Stimulated activated CD4-positive, alpha-beta T cell treated with anti-CD3 and anti-CD28 coated beads, Interleukin-12 subunit alpha, Interleukin-12 subunit beta, amount 100 ng/mL, for 4 hours (primary cell): ENCODE results near the gene SART1.
"Not testable (repeated sequence)": the region's sequence is repeated elsewhere in the genome, so short reads cannot be mapped to it uniquely, and the experiment has no call there.

ENCODE experiments used
- DNase-seq: peaks from one replicate; pipeline ENCODE4 v3.0.0-alpha.2; 2020

The SART1 gene

DNA sequence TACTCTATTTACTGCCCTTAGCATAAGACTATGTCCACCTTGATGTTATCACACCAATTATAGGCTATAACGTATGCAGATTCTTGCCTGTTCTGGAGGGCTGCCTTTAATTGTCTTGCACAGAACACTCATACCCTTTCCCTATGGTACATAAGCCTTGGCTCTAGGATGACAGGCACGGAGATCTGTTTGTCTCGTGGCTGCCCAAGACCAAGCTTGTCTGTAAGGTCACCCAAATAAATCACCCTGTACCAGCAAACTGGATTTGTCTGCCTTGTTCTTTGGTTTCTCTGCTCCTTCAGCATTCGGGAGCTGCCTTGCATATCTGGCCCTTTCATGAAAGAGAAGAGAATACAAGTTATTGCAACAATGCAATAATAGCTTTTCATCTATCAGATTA, 23.8 kb upstream of the SART1 start:
- no peak for DNase-seq

DNA sequence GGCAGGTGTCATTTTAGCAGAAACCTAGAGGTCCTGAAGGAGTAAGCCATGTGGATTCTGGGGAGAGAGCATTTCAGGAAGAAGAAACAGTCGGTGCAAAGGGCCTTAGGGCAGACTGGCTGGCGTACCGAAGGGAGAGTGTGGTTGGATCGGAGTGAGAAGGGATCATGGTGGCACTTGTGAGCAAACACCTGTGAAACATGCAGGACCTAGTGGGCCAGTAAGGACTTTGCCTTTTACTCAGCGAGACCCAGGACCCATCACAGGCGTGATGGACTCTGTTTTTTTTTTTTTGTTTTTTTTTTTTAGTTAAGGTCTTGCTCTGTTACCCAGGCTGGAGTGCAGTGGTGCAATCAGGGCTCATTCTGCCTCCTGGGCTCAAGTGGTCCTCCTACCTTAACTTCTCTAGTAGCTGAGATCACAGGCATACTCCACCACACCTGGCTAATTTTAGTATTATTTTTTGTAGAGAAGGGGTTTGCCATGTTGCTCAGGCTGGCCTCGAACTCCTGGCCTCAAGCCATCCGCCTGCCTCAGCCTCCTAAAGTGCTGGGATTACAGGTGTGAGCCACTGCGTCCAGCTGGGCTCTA, 19.7 kb upstream of the SART1 start:
- no peak for DNase-seq

DNA sequence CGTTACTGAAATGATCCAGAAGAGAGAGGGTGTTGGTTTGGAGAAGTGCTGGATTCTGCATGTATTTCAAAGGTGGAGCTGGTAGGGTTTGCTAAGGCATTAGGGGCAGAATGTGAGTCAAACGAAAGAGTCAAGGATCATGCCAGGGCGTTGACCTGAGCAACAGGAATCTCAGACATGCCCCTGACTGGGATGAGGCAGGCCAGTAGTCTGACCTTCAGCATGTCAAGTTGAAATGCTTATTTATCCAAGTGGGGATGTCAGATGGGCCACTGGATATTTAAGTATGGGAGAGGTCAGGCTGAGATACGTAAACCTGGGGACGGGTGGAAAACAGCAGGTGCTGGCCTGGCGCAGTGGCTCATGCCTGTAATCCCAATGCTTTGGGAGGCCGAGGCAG, 19.0 kb upstream of the SART1 start:
- DNase-seq = no peak

DNA sequence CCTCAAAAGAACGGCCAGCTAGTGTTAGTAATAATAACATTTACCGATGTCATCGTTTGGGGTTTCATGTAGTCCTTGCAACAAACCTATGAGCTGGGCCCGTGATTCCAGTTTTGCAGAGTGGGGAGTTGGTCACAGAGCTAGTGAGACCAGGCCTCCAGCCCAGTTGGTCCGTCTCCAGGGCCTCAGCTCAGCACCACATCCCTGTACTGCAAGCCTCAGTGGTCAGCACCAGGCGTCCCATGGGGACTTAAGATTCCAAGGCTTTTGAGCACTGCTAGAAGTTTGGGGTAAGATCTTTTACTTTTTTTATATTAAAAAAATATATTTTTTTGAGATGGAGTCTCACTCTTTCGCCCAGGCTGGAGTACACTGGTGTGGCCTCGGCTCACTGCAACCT, 17.3 kb upstream of the SART1 start:
- DNase-seq = no peak

DNA sequence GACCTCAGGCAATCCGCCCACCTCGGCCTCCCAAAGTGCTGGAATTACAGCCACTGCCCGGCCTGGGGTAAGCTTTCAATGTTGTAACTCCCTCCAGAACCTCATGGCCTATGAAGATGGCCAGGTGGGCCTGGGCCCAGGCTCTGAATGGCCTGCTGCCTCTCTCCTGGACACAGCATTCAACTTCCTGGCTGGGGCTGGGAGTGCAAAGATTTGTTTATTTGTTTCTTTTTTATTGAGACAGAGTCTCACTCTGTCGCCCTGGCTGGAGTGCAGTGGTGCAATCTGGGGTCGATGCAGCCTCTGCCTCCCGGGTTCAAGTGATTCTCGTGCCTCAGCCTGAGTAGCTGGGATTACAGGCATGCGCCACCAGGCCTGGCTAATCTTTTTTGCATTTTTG, 16.8 kb upstream of the SART1 start:
- DNase-seq = no peak

DNA sequence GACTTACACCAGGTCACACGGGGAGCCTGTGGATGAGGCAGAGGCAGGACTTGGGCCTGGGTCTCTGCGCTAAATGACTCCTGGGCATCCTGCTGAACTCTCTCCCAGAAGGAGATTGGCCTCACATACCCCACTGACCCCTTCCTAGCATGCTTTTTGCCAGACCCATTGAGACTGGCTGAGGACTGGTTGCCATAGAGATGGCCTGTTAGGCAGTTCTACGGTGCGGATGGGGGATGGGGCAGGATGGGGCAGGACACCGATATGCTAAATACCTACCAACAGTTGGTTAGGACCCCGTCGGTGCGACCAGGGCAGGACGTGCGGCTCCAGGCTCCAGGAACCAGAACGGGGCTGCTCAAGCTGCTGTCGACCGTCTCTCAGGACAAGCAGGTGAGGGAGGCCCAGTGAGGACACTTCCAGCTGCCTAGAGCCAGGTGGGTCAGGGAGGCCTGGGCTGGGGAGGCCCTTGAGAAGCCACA, 16.1 kb upstream of the SART1 start, which contains the start of gene TSGA10IP:
TSS of gene TSGA10IP (plus strand) at position 51 of the 482 bp plus-strand sequence. CDS start at position 247, 196 bp downstream.
- no peak for DNase-seq

DNA sequence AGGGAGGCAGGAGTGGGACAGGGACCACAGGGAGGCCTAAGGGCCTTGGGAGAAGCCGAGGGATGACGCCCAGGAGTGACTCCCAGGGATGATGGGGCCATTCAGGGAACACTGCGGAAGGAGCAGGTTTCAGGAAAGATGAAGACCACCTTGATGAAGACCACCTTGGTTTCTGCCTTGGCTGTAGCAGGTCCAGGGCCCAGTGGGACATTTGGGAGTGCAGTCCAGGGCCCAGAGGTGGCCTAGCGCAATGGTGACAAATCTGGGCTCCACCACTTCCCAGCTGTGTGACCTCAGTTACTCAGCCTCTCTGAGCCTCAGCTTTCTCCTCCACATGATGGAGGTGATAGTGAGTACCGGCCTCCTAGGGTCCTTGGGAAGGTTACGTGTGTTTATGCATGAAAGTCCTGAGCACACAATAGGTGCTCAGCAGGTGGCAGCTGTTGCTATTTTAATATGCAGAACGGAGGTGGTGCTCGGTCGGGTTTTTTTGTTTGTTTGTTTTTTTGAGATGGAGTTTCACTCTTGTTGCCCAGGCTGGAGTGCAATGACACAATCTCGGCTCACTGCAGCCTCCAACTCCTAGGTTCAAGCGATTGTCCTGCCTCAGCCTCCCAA, 15.5 kb upstream of the SART1 start:
- DNase-seq = no peak

DNA sequence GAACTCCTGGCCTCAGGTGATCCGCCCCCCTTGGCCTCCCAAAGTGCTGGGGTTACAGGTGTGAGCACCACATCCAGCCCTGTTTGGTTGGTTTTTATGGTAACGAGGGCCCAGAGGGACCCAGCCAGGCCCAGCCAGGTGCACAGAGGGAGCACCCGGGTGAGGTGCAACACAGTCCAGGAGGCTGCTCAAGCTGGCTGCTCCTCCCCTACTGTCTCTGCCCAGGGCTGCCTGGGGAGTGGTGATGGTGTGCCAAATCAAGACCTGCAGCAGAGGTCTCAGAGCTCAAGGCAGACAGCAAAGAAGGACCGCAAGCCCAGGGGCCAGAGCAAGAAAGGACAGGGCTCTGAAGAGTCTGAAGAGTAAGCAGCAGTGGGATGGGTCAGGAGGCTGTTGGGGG, 14.9 kb upstream of the SART1 start:
- no peak for DNase-seq

DNA sequence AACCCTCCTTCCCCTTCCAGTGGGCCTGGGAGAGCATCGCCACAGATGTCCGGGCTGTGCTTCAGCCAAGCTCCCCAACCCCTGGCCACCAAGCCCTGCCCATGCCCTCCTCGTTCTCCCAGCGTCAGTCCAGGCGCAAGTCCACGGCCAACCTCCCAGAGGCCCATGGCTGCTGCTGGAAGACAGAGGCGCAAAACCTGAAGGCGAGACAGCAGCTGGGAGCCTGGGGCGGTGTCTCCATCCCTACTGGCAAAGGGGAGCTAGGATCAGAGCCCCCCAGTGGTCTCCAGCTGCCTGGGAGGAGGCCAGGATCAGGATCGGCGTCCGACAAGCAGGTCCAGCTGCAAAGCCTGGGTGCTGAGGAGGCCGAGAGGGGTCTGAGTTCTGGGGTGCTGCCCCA, 14.4 kb upstream of the SART1 start:
- DNase-seq = no peak

DNA sequence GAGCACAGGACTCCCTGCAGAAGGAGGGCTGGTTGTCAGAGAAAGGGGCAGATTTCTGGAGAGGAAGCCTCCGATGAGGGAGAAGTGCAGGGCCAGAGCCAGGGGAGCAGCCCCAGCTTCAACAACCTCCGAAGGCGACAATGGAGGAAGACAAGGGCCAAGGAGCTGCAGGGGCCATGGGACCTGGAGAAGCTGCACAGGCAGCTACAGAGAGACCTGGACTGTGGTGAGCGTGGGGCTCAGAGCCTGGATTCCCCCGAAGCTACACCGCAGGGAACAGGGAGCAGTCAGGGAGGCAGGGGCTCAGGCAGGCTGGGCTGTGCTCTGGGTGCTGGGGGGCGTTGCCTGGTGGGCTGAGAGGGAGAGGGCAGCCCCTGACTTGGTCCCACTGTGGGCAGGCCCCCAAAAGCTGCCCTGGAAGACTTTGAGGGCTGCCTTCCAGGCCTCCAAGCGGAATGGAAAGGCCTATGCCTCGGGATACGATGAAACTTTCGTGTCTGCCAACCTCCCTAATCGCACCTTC, 13.9 kb upstream of the SART1 start:
- no peak for DNase-seq

DNA sequence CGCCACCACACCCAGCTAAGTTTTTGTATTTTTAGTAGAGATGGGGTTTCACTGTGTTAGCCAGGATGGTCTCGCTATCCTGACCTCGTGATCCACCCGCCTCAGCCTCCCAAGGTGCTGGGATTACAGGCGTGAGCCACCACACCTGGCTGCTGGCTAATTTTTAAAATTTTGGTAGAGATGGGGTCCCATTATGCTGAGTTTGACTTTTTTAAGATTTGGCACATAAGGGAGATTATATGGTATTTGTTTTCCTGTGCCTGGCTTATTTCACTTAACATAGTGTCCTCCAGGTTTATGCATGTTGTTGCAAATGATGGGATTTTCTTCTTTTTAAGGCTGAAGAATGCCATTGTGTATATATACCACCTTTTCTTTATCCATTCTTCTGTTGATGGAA, 10.8 kb upstream of the SART1 start:
- not testable (repeated sequence) for DNase-seq

DNA sequence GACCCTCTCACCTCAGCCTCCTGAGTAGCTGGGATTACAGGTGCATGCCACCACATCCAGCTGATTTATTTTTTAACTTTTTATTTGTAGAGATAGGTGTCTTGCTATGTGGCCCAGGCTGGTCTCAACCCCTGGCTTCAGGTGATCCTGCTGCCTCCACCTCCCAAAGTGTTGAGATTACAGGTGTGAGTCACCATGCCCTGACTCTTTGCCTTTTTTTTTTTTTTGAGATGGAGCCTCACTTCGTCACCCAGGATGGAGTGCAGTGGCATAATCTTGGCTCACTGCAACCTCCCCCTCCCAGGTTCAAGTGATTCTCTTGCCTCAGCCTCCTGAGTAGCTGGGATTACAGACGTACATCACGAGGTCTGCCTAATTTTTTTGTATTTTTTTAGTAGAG, 9.9 kb upstream of the SART1 start:
- not testable (repeated sequence) for DNase-seq

DNA sequence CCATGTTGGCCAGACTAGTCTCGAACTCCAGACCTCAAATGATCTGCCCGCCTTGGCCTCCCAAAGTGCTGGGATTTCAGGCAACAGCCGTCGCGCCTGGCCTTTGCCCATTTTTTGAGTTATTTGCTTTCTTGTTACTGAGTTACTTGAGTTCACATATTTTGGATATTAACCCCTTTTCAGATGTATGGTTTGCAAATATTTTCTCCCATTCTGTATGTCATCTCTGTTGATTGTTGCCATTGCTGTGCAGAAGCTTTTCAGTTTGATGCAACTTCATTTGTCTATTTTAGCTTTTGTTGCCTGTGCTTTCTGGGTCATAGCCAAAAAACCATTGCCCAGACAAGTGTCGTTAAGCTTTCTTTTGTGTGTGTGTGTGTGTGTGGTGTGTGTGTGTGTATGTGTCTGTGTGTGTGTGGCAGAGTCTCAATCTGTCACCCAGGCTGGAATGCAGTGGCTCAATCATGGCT, 9.4 kb upstream of the SART1 start:
- no peak for DNase-seq

DNA sequence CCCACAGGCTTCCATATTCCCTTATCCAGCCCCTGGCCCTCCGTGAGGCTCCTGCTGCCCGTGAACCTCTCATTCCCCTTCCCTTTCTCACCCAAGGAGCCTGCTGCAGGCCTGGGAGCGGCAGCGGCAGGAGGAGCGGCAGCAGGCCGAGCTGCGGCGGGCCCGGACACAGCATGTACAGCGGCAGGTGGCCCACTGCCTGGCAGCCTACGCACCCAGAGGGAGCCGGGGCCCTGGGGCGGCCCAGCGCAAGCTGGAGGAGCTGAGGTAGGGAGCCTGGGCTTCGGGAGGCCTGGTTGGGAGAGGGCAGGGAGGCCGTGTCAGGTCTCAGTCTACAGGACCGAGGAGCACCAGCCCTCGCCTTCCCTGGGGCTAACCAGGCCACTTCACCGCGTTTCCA, 8.1 kb upstream of the SART1 start:
- DNase-seq = no peak

DNA sequence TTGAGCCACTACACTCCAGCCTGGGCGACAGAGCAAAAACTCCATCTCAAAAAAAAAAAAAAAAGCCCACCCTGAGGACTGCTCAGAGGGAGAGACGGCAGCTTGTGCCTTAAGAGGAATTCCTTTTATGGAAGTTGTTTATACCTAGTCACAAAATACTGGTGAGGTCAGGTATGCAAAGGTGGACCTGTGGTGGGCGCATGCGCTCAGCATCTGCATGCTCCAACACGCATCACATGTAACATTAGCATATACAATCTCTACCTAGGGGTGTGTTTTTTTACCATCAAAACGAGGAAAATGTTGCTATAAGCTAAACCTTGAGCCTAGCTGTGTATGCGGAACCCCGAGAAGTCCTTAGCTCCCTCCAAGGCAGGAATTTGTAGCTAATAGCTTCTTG, 6.8 kb upstream of the SART1 start:
- no peak for DNase-seq

DNA sequence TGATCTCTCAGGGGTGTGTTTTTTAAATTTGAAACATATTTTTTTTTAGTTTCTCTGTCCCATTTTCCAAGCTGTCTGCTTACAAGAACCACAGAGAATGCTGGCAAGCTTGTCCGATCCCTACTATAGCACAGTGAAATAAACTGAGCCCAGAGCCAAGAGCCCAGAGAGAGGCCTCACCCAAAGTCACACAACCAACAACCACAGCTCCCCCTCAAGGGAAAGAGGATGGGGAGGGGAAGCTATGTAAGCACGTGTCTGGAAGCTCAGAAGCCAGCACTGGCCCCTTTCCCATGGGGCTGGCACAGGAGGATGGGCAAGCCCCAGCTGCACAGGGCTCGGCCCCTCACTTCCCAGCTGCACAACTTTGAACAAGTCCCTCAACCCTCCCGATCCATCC, 3.2 kb upstream of the SART1 start:
- no peak for DNase-seq

DNA sequence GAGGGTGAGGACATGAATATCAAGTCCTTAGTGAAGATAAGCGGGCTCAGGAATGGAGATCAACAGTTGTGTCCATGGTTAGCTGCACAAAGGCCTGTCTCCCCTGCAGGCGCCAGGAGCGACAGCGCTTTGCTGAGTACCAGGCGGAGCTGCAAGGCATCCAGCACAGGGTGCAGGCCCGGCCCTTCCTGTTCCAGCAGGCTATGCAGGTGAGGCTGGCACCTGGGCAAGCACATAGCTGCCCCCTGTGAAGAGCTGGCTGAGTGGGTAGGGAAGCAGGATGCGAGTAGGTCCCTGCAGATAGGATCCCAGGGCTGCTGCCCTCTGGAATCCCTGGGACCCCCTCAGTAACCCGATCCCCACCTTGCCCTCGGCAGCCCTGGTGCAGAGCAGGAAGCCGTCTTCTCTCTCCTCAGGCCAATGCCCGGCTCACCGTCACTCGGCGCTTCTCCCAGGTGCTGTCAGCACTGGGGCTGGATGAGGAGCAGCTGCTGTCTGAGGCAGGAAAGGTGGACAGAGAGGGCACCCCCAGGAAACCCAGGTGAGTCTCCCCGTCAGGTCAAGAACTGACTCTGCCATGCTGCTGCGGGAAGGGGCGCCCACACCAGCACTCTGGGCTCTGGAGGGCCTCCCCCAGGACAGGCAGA, 2.6 kb upstream of the SART1 start:
- no peak for DNase-seq

DNA sequence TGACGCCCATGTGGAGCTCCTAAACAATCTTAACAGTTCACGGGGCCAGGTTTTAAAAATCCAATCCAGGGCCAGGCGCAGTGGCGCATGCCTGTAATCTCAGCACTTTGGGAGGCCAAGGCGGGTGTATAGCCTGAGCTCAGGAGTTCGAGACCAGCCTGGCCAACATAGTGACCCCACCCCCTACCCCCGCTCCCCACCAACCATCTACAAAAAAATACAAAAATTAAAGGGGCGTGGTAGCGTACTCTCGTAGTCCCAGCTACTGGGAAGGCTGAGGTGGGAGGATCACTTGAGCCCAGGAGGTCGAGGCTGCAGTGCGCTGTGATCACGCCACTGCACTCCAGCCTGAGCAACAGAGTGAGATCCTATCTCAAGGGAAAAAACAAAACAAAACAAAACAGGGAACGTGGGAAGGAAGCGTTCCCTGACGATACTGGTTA, 689 bp upstream of the SART1 start:
- no peak for DNase-seq

DNA sequence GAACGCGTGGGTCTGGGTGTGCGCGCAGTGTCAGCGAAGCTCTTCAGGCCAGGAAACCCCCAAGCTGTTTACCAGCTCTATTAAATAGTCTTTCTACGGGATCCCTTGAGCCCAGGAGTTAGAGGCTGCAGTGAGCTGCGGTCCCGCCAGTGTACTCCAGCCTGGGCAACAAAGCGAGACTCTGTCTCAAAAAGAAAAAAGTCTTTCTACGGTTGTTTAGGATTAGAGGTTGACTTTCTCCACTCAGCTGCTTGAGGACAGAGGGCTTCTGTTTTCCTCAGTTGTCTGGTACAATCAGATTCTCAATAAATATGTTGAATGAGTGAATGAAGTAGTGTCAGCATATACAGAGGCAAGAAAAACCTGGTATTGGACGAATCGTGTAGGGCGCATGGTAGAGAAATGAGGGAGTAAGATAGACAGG, 619 bp downstream of the SART1 start:
- no peak for DNase-seq

DNA sequence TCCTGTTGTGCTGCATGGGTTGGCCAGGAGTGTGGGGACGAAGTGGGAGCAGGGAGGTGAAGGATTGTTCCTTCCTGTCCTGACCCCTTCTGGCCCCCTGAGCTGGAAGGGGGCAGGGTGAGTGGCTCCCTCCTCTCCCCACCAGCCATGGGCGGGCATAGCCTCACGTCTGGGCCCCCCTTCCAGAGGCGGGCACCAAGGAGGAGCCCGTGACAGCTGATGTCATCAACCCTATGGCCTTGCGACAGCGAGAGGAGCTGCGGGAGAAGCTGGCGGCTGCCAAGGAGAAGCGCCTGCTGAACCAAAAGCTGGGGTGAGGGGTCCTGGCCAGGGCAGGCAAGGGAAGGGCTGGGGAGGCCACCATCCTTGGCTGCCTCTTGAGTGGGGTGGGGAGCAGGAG, 3.4 kb downstream of the SART1 start:
- no peak for DNase-seq

DNA sequence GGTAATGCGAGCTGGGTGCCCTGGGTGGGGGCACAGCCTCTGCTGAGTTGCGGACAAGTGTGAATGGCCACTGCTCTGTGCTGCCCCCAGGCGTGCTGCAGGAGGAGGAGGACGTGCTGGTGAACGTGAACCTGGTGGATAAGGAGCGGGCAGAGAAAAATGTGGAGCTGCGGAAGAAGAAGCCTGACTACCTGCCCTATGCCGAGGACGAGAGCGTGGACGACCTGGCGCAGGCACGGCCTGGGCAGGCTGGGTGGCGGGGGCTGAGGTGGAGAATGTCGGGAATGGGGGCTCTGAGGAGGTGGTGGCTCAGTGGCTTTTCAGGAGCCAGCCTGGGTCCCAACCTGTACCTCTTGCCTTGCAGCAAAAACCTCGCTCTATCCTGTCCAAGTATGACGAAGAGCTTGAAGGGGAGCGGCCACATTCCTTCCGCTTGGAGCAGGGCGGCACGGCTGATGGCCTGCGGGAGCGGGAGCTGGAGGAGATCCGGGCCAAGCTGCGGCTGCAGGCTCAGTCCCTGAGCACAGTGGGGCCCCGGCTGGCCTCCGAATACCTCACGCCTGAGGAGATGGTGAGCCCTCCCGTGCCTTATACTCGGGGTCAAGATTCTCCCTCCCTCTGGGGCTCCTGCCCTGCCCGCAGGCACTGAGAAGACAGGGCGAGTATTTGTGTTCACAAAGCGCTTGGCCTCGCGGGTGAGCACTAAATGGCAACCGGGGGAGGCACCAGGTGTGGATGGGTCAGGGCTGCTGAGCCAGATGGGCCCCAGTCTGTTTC, 4.6 kb downstream of the SART1 start:
- no peak for DNase-seq

DNA sequence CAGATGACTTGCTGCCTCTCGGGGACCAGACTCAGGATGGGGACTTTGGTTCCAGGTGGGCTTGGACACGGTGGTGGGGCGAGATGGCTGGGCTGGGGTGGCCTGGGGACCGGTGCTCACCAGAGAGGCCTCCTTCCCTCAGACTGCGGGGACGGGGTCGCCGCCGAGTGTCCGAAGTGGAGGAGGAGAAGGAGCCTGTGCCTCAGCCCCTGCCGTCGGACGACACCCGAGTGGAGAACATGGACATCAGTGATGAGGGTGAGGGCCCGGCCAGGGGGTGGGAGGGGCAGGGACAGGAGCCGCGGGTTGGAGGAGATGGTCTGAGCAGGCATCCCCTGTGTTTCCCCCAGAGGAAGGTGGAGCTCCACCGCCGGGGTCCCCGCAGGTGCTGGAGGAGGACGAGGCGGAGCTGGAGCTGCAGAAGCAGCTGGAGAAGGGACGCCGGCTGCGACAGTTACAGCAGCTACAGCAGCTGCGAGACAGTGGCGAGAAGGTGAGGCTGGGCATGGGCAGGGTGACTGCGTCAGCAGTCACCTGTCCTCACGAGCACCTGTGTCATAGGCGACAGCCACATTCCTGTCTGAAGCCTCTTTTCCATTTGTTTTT, 5.9 kb downstream of the SART1 start:
- no peak for DNase-seq
